Upper lobe of left lung (tissue), 4 donors: ENCODE data around the gene TENM4.

Experiments
- CTCF ChIP-seq, 6 experiments: fragments of 450-650 bp in 4 of 6; fragments of 200-600 bp in 2 of 6; sonication (generic) in 2 of 6; IDR thresholded peaks; one replicate each; pipeline ENCODE4 v1.5.1; 2016 to 2019; ENCODE audit warnings: antibody characterized with exemption in 6 of 6
- POLR2AphosphoS5 ChIP-seq, 2 donors: sonication (generic); formaldehyde crosslinking; IDR thresholded peaks; one replicate each; pipeline ENCODE4 v1.5.1; 2017; ENCODE audit warnings: antibody characterized with exemption in 2 of 2

GRCh38 chr11:78804991-78805390 is 635.8 kb downstream of the TENM4 start:
- TF ChIP-seq CTCF (IDR thresholded peaks at IDR 0.05) (no peak), POLR2AphosphoS5 (IDR thresholded peaks at IDR 0.05) (no peak)
